ENCODE data around the gene DMAC2L.

DNA sequence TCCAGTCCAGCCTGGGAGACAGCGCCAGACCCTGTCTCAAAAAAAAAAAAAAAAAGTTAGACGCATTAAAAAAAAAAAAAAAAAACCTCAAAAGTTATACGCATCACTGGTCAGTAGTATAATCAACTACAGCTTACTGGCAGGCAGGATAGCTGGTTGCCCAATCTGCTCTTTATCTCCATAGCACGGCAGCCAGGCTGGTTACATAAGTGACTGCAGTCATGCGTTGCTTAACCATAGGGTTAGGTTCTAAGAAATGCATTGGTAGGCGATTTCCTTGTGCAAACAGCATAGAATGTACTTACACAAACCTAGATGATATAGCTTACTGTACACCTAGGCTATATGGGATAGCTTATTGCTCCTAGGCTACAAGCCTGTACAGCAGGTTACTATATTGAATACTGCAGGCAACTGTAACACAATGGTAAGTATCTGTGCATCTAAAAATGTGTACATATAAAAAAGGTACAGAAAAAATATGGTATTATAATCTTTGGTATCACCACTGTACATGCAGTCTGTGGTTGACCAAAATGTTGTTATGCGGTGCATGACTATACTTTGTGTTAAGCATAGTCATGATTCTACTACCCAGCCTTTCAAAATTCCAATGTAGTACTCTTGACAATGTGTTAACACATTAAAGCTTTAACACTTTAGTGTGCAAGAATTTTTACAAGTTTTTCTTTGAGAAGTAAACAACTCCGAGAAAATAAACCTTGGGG lies 8.2 kb upstream of the DMAC2L start:
- TF ChIP-seq, protein P1, sequence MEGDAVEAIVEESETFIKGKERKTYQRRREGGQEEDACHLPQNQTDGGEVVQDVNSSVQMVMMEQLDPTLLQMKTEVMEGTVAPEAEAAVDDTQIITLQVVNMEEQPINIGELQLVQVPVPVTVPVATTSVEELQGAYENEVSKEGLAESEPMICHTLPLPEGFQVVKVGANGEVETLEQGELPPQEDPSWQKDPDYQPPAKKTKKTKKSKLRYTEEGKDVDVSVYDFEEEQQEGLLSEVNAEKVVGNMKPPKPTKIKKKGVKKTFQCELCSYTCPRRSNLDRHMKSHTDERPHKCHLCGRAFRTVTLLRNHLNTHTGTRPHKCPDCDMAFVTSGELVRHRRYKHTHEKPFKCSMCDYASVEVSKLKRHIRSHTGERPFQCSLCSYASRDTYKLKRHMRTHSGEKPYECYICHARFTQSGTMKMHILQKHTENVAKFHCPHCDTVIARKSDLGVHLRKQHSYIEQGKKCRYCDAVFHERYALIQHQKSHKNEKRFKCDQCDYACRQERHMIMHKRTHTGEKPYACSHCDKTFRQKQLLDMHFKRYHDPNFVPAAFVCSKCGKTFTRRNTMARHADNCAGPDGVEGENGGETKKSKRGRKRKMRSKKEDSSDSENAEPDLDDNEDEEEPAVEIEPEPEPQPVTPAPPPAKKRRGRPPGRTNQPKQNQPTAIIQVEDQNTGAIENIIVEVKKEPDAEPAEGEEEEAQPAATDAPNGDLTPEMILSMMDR (IDR thresholded peaks at IDR 0.05): no peak
- TF ChIP-seq POLR2A (IDR thresholded peaks at IDR 0.05): no peak
